Measurements from ENCODE around the gene CA9.

Gene CA9

DNA sequence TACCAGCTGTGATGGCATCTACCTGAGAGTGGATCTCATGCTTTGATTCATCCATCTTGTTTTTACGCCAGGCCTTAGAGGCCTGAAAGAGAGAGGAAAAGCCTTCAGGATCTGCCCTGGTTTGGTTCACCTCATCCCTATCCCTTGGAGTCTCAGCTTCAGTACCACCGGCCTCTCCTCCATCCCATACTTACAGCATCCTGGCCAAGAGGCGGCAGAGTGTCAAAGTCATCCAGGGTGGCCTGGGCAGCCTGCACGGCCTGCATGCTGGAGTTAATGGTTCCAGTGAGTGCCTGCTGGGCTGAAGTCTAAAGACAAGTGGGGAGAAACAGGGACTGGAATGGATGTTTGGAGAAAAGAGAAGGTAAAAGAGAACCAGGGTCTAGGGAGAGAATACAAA lies 45.8 kb downstream of the CA9 start:
- no peak for DNase-seq

DNA sequence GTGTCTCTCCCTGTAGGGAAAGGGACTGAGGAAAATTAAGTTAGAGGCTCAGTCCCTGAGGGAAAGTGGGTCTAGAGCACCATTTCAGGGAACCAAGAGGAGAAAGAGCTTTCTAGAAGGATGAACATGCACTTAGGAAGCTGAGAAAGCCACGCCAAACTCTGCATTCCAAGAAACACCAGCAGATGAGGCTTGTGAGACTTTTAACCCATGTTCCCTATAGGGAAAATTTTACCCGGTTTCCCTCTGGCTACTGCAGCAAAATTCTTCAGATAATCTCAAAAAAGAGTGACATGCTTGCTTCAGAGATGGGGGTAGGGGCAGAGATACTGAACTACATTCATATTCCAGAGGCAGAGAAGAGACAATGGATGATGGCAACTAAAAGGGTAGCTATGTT lies 49.7 kb downstream of the CA9 start:
- no peak for DNase-seq

DNA sequence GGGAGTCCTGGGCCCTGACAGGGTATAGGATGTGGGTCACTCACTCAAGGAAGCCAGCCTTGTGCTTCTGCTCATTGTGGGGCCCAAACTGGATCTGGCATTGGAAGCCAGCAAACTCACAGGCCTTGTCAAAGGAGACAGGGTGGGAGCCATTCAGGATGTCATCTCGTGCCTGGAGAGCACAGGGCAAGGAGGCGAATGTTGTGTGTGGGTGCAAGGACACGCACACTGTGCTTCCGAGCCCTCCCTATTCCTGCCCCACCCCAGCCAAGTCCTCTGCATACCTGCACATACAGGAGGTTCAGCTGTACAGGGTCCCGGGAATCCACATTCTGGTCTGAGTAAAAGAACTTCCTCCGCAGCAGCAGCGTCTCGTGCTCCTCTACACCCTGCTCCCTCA lies 50.2 kb downstream of the CA9 start:
- DNase-seq = no peak

DNA sequence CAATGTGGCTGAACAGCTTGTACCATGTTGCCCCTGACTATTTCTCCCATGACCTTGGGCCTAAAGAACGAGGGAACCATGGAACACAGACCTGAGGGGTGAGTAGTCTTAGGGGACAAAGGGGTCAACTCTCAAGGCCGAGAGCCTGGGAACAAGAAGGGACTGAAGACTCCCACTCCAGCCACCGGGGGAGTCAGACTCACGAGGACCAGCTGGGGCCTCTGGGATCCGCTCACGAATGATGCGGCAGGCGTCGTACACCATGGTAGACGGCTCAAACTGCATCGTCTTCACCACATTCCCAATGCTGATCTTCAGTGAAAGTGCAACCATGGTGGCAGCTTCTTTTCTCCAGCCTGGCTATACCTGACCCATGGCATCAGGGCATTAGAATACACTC lies 51.6 kb downstream of the CA9 start:
- DNase-seq = no peak

- no peak for DNase-seq
These were observed 53.2 kb downstream of the CA9 start for GRCh38 chr9:35726931-35727330.

GRCh38 chr9:35727676-35728040 lies 53.9 kb downstream of the CA9 start:
- no peak for DNase-seq

DNA sequence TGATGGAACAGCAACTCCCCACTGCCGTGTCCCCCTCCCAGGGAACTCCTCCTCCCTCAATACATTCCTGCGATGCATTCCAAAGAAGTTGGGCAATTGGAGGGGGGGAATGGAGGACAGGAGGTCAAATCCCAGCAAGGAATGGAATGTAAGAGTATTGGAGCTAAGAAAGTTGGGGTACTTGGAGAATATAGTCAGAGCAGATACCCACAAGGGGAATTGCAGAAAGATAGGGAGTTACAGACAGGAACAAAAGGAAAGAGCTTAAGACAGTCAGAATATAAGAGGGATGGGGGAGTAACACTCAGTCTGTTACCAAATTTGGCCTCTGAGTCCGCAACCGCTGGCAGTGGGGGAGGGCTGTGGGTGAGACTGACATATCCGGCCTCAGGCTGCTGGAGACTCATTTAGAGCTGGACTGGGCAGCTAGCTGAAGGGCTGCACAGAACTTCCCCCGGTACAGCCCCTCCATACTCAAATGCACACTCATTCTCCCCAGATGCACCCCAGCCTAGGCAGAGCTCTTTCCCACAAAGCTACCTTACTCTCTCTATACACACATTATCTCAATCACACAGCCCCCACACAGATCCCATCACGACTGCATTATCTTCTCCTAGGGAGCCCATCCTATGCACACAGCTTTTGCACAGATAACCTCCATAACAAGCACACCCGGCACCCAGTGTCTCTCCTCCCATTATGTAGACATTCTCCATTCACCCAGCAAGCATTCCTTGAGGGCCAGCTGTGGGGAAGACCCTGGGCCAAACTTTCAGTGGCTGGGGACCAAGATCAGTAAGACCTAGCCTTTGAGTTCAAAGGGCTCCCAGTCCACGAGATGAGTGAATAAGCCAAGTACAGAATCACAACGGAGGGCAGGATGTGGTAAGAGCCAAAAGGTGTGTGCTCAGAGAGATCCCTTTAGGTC lies 54.6 kb downstream of the CA9 start:
- DNase-seq = no peak

DNA sequence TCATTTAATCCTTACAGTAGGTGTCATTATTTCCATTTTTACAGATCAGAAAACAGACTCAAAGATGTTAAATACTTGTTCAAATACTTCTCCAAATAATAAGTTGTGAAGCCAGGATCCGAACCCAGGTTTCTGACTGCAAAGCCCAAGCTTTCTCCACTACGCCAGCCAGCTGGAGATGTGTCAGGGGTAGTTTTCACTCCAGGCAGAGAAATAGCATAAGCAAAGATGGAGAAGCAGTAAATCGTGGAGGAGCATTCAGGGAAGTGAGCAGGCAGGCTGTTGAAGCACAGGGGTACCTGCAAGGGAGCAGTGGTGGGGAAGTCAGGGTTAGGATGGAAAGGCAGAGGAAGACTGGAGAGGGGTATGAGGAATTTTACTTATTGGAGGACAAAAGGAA lies 55.4 kb downstream of the CA9 start:
- DNase-seq = no peak

- DNase-seq = no peak
These were observed 56.2 kb downstream of the CA9 start for GRCh38 chr9:35729700-35730485.

DNA sequence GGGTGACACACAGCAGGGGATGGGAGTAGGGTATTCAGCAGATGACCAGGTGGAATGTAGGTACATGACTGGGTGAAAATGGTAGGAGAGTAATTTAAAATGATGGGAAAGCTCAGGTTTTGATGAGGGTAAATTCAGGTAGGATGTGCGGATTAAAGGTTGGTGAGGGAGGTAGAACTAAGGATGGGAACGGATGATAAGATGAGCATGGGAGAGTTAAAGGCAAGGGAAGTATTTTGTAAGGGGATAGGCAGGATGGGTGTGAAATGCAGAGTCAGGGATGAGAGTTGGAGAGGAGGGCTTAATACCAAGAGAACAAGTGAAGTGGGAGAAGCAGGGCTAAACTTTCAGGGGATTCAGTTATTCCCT lies 56.7 kb downstream of the CA9 start:
- no peak for DNase-seq
